ENCODE data around the gene STK11IP.

The STK11IP gene

GRCh38 chr2:219616550-219616949, 18.9 kb downstream of the STK11IP start:
- no peak for DNase-seq

- no peak for DNase-seq
Observed at GRCh38 chr2:219618733-219619122, 21.1 kb downstream of the STK11IP start.

- DNase-seq, result no peak
Observed at GRCh38 chr2:219619235-219619634, 21.6 kb downstream of the STK11IP start.

GRCh38 chr2:219620546-219620945, 22.9 kb downstream of the STK11IP start:
- DNase-seq, result no peak

- no peak for DNase-seq
Observed at GRCh38 chr2:219621935-219622334, 24.3 kb downstream of the STK11IP start.

- no peak for DNase-seq
Observed at GRCh38 chr2:219622472-219622871, 24.8 kb downstream of the STK11IP start.

GRCh38 chr2:219624565-219624964, 26.9 kb downstream of the STK11IP start:
- DNase-seq, result no peak

GRCh38 chr2:219625179-219625578, 27.5 kb downstream of the STK11IP start:
- no peak for DNase-seq

GRCh38 chr2:219626540-219626939, 28.9 kb downstream of the STK11IP start:
- no peak for DNase-seq

- no peak for DNase-seq
Observed at GRCh38 chr2:219627103-219628100, 29.7 kb downstream of the STK11IP start, which contains the start of gene SLC4A3. Gene SLC4A3, plus strand, starts transcription at chr2:219627630. Its CDS starts 363 bp downstream, at chr2:219627993.

GRCh38 chr2:219628235-219628985, 30.8 kb downstream of the STK11IP start:
- DNase-seq, result no peak

GRCh38 chr2:219628986-219629901, 31.6 kb downstream of the STK11IP start:
- no peak for DNase-seq

- DNase-seq, result no peak
Observed at GRCh38 chr2:219629976-219630695, 32.5 kb downstream of the STK11IP start.

GRCh38 chr2:219630770-219631405, 33.2 kb downstream of the STK11IP start:
- no peak for DNase-seq

GRCh38 chr2:219631406-219631891, 33.8 kb downstream of the STK11IP start:
- no peak for DNase-seq

GRCh38 chr2:219631904-219632759, 34.5 kb downstream of the STK11IP start:
- DNase-seq, result no peak

- DNase-seq, result no peak
Observed at GRCh38 chr2:219632760-219633105, 35.1 kb downstream of the STK11IP start.

GRCh38 chr2:219633276-219634065, 35.8 kb downstream of the STK11IP start:
- no peak for DNase-seq

- no peak for DNase-seq
Observed at GRCh38 chr2:219634171-219634940, 36.7 kb downstream of the STK11IP start.

Data from GOT3 (cell line).